HG03066 (cell line): ENCODE measurements around the gene MEIOC.
"Not testable (repeated sequence)": the region's sequence is repeated elsewhere in the genome, so short reads cannot be mapped to it uniquely, and the experiment has no call there.

Experiments used
- ATAC-seq: cut with Tn5 transposase; IDR thresholded peaks from one replicate; pipeline ENCODE4 v1.9.1; 2021; ENCODE audit warnings: low read depth; ENCODE audit not compliant: unreplicated experiment

Gene MEIOC

GRCh38 chr17:44646280-44646679 is 10.0 kb upstream of the MEIOC start:
- no peak for ATAC-seq

GRCh38 chr17:44647736-44648135 is 8.5 kb upstream of the MEIOC start:
- no peak for ATAC-seq

- ATAC-seq = no peak
These were observed 7.3 kb upstream of the MEIOC start for GRCh38 chr17:44648963-44649362.

GRCh38 chr17:44651228-44651627 is 5.0 kb upstream of the MEIOC start:
- no peak for ATAC-seq

- ATAC-seq = no peak
These were observed 3.5 kb upstream of the MEIOC start for GRCh38 chr17:44652727-44653126.

- no peak for ATAC-seq
These were observed 2.9 kb upstream of the MEIOC start for GRCh38 chr17:44653384-44653783.

GRCh38 chr17:44653954-44654353 is 2.3 kb upstream of the MEIOC start:
- ATAC-seq = no peak

- ATAC-seq = no peak
These were observed 5.6 kb downstream of the MEIOC start for GRCh38 chr17:44661835-44662234.

GRCh38 chr17:44663095-44663494 is 6.8 kb downstream of the MEIOC start:
- ATAC-seq = no peak

GRCh38 chr17:44664867-44665266 is 8.6 kb downstream of the MEIOC start:
- no peak for ATAC-seq

GRCh38 chr17:44666006-44666405 is 9.7 kb downstream of the MEIOC start:
- no peak for ATAC-seq

GRCh38 chr17:44672479-44673093 is 16.3 kb downstream of the MEIOC start:
- no peak for ATAC-seq

- no peak for ATAC-seq
These were observed 17.6 kb downstream of the MEIOC start for GRCh38 chr17:44673893-44674292.

- no peak for ATAC-seq
These were observed 20.9 kb downstream of the MEIOC start for GRCh38 chr17:44677136-44677535.

GRCh38 chr17:44683303-44683702 is 27.0 kb downstream of the MEIOC start:
- ATAC-seq = not testable (repeated sequence)

GRCh38 chr17:44687756-44688155 is 31.5 kb downstream of the MEIOC start:
- ATAC-seq = no peak

- no peak for ATAC-seq
These were observed 31.9 kb downstream of the MEIOC start for GRCh38 chr17:44688200-44688599.

- ATAC-seq = no peak
These were observed 32.6 kb downstream of the MEIOC start for GRCh38 chr17:44688675-44689476.

- ATAC-seq = peak; percentile 69
These were observed 33.4 kb downstream of the MEIOC start, which contains the start of gene CCDC43 for GRCh38 chr17:44689477-44690217. Gene CCDC43, minus strand, starts transcription at chr17:44689776. Its CDS starts 23 bp downstream, at chr17:44689753.

- ATAC-seq = not testable (repeated sequence)
These were observed 34.6 kb downstream of the MEIOC start for GRCh38 chr17:44690746-44691306.

GRCh38 chr17:44693609-44694008 is 37.3 kb downstream of the MEIOC start:
- ATAC-seq = no peak
